Astrocyte (in vitro differentiated cells and primary cell): Measurements from ENCODE around the gene LAMTOR5.
"Not testable (repeated sequence)": the region's sequence is repeated elsewhere in the genome, so short reads cannot be mapped to it uniquely, and the experiment has no call there.

Experiments
- CTCF ChIP-seq: IDR thresholded peaks from 2 replicates; pipeline ENCODE4 v1.5.1; 2011; ENCODE audit warnings: low read depth, mild to moderate bottlenecking, inconsistent platforms, low read length, moderate library complexity; ENCODE audit not compliant: insufficient read depth
- EZH2 ChIP-seq: IDR thresholded peaks from 2 replicates; pipeline ENCODE4 v1.6.1; 2012; ENCODE audit warnings: mild to moderate bottlenecking, low read length, inconsistent platforms; ENCODE audit not compliant: insufficient read depth

GRCh38 chr1:110437645-110438299, 30.3 kb upstream of the LAMTOR5 start:
- not testable (repeated sequence) for TF ChIP-seq CTCF, EZH2
